ENCODE data around the gene PTBP3. TPM values are rescaled to one million over a fixed set of nuclear protein-coding genes. Genes with fewer than 3 reads are reported as not detected.

The PTBP3 gene
- total RNA-seq, 4 donors from 2014 or later: 9.9 to 54.7 (median 18.7) TPM

DNA sequence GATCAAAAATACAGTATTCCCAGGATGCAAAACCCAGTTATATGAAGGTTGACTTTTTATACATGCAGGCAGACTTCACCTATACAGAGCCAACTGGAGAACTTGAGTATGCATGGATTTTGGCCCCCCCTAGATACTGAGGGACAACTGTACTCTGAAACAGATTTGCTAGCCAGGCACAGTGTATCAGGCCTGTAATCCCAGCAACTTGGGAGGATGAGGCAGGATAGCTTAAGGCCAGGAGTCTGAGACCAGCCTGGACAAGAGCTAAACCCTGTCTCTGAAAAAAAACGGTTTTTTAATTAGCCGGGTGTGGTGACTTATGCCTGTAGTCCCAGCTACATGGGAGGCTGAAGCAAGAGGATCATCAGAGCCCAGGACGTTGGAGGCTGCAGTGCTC lies 21.9 kb downstream of the PTBP3 start:
- ATAC-seq: no peak
- no peak overlapping the region for H3K27ac ChIP-seq
- DNase-seq: no peak
- no peak overlapping the region for H3K4me3 ChIP-seq
- no peaks in the 10 kb centered on the region for H3K9me3 ChIP-seq
- intact Hi-C loops (cut with DNase I; ENCODE audit: low total_unique reads): no loop called here
- no peaks in the 10 kb centered on the region for H3K36me3 ChIP-seq
- no peaks in the 10 kb centered on the region for H3K4me1 ChIP-seq
- H3K27me3 ChIP-seq: no peaks in the 10 kb centered on the region
- TF ChIP-seq POLR2A (IDR thresholded peaks at IDR 0.05): no peak
- TF ChIP-seq, protein P1, sequence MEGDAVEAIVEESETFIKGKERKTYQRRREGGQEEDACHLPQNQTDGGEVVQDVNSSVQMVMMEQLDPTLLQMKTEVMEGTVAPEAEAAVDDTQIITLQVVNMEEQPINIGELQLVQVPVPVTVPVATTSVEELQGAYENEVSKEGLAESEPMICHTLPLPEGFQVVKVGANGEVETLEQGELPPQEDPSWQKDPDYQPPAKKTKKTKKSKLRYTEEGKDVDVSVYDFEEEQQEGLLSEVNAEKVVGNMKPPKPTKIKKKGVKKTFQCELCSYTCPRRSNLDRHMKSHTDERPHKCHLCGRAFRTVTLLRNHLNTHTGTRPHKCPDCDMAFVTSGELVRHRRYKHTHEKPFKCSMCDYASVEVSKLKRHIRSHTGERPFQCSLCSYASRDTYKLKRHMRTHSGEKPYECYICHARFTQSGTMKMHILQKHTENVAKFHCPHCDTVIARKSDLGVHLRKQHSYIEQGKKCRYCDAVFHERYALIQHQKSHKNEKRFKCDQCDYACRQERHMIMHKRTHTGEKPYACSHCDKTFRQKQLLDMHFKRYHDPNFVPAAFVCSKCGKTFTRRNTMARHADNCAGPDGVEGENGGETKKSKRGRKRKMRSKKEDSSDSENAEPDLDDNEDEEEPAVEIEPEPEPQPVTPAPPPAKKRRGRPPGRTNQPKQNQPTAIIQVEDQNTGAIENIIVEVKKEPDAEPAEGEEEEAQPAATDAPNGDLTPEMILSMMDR (IDR thresholded peaks at IDR 0.05 in 4 of 5, conservative IDR thresholded peaks at IDR 0.05 in 1 of 5): no peak
- in situ Hi-C loops (cut with MboI; ENCODE audit: low sequenced_read_pairs in 4 of 4): loop anchor here in 1 of 4 donors (25.0 kb wide), 1 partner anchor 424 kb away; the partner anchor contains the start of gene UGCG

GRCh38 chr9:112310826-112311225 lies 22.6 kb downstream of the PTBP3 start:
- DNase-seq: no peak
- in situ Hi-C loops (cut with MboI; ENCODE audit: low sequenced_read_pairs in 4 of 4): loop anchor here in 1 of 4 donors (25.0 kb wide), 1 partner anchor 424 kb away; the partner anchor contains the start of gene UGCG
- Histone ChIP-seq H3K36me3 (no peaks in the 10 kb centered on the region), H3K9me3 (no peaks in the 10 kb centered on the region), H3K4me3 (no peak overlapping the region), H3K27ac (no peak overlapping the region), H3K27me3 (no peaks in the 10 kb centered on the region), H3K4me1 (no peaks in the 10 kb centered on the region)
- ATAC-seq: no peak
- TF ChIP-seq, protein P1 (IDR thresholded peaks at IDR 0.05 in 4 of 5, conservative IDR thresholded peaks at IDR 0.05 in 1 of 5): no peak
- TF ChIP-seq POLR2A (IDR thresholded peaks at IDR 0.05): no peak
- intact Hi-C loops (cut with DNase I; ENCODE audit: low total_unique reads): no loop called here

DNA sequence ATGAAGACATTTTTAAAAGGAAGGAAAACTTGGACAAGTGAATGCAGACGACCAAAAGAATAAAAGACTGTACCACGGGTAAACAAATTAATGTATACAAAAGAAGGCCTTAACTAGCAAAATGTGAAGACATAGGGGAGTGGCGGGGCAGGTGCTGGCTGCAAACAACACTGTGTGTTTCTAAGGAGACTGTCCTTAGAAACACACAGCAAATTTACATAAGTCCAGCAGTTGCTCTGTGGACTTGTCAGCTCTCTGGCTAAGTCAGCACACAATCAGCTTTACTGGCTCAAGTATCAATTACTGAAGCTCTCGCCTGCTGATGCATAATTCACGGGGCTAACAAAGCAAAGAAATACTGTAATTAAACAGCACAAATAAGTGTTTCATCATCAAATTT lies 24.8 kb downstream of the PTBP3 start:
- no peak overlapping the region for H3K27ac ChIP-seq
- no peaks in the 10 kb centered on the region for H3K36me3 ChIP-seq
- intact Hi-C loops (cut with DNase I; ENCODE audit: low total_unique reads): no loop called here
- no peaks in the 10 kb centered on the region for H3K27me3 ChIP-seq
- DNase-seq: no peak
- TF ChIP-seq, protein P1 (IDR thresholded peaks at IDR 0.05 in 4 of 5, conservative IDR thresholded peaks at IDR 0.05 in 1 of 5): no peak
- TF ChIP-seq POLR2A (IDR thresholded peaks at IDR 0.05): no peak
- no peak overlapping the region for H3K4me3 ChIP-seq
- no peaks in the 10 kb centered on the region for H3K4me1 ChIP-seq
- in situ Hi-C loops (cut with MboI; ENCODE audit: low sequenced_read_pairs in 4 of 4): loop anchor here in 1 of 4 donors (25.0 kb wide), 1 partner anchor 421 kb away; the partner anchor contains the start of gene UGCG
- no peaks in the 10 kb centered on the region for H3K9me3 ChIP-seq
- ATAC-seq: no peak

GRCh38 chr9:112301420-112301819 lies 32.0 kb downstream of the PTBP3 start:
- intact Hi-C loops (cut with DNase I; ENCODE audit: low total_unique reads) (no loop called here), in situ Hi-C loops (cut with MboI; ENCODE audit: low sequenced_read_pairs in 4 of 4) (loop anchor here in 1 of 4 donors (25.0 kb wide), 1 partner anchor 414 kb away; the partner anchor contains the start of gene UGCG)
- H3K27ac ChIP-seq: no peak overlapping the region
- ATAC-seq (no peak), DNase-seq (no peak)
- H3K4me3 ChIP-seq: no peak overlapping the region
- H3K9me3 ChIP-seq: no peaks in the 10 kb centered on the region
- H3K27me3 ChIP-seq: no peaks in the 10 kb centered on the region
- TF ChIP-seq, protein P1 (IDR thresholded peaks at IDR 0.05 in 4 of 5, conservative IDR thresholded peaks at IDR 0.05 in 1 of 5): no peak
- no peak for TF ChIP-seq POLR2A (IDR thresholded peaks at IDR 0.05)
- H3K36me3 ChIP-seq: no peaks in the 10 kb centered on the region
- H3K4me1 ChIP-seq: peaks cover 0 to 4% of the 10 kb centered on the region in 2 donors

DNA sequence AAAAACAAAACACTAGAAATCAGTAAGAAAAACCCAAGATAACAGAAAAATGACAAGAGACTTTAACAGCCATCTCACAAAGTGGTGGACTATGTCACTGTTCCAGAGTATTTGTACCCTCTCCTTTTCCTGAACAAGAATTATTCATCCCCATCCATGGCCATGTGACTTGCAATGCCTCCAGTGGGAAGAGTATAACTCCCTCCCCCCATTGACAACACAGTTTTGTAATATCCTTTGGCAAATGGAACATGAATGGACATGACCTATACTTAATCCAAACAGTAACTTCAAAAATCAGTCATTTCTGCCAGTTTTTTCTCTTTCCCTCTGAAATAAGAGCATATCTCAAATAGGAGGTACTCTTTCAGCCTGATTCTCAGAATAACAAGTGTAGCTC lies 33.9 kb downstream of the PTBP3 start:
- H3K36me3 ChIP-seq: no peaks in the 10 kb centered on the region
- H3K27ac ChIP-seq: no peak overlapping the region
- in situ Hi-C loops (cut with MboI; ENCODE audit: low sequenced_read_pairs in 4 of 4): no loop called here
- peaks cover 0 to 4% of the 10 kb centered on the region in 2 donors for H3K4me1 ChIP-seq
- no peaks in the 10 kb centered on the region for H3K9me3 ChIP-seq
- no peaks in the 10 kb centered on the region for H3K27me3 ChIP-seq
- no peak overlapping the region for H3K4me3 ChIP-seq
- intact Hi-C loops (cut with DNase I; ENCODE audit: low total_unique reads): no loop called here
- no peak for TF ChIP-seq POLR2A (IDR thresholded peaks at IDR 0.05)
- TF ChIP-seq, protein P1 (IDR thresholded peaks at IDR 0.05 in 4 of 5, conservative IDR thresholded peaks at IDR 0.05 in 1 of 5): no peak
- DNase-seq: no peak
- ATAC-seq: peak in 1 of 2 donors; percentile 30

Measured in gastrocnemius medialis (tissue), 4 donors.